Pancreas (tissue), 10 donors: ENCODE results near the gene CNTFR. TPM values are rescaled to one million over a fixed set of nuclear protein-coding genes. Genes with fewer than 3 reads are reported as not detected.

Experiments used
- ATAC-seq, 4 donors: fragments of 200-7000 bp; cut with Tn5 transposase; one replicate each; pipeline versions ENCODE4 v1.8.0 to v1.9.1; 2020; ENCODE audit warnings: mild to moderate bottlenecking in 4 of 4, moderate library complexity in 4 of 4
- DNase-seq, 6 donors: peaks; one replicate each; pipeline ENCODE4 v3.0.0-alpha.2; 2020
- FAIRE-seq: peaks from 2 replicates; lab custom pipeline; 2012; peaks lifted over from hg19 to GRCh38; lab: Jason Lieb, UNC
- H3K27ac ChIP-seq, 4 donors: fragments of 200-600 bp; sonication (generic); 1 replicate in 3 of 4; 2 replicates in 1 of 4; pipeline versions ENCODE4 v1.5.0 to v1.8.0; 2020
- H3K27me3 ChIP-seq, 4 donors: fragments of 200-600 bp; one replicate each; pipeline ENCODE4 v1.8.0; 2021
- H3K36me3 ChIP-seq, 3 donors: fragments of 200-600 bp; sonication (generic) in 1 of 3; one replicate each; pipeline versions ENCODE4 v1.5.0 to v1.8.0; 2020 to 2021
- H3K4me1 ChIP-seq, 3 donors: fragments of 200-600 bp; one replicate each; pipeline ENCODE4 v1.8.0; 2021
- H3K4me3 ChIP-seq, 4 donors: fragments of 200-600 bp; sonication (generic) in 2 of 4; one replicate each; pipeline versions ENCODE4 v1.5.0 to v1.8.0; 2020 to 2021
- H3K9me3 ChIP-seq, 4 donors: fragments of 200-600 bp; one replicate each; pipeline ENCODE4 v1.8.0; 2021
- WGBS, 2 donors: extraction: QIAGEN DNeasy Blood & Tissue Kit; methylation state at CpG; one replicate each; pipeline ENCODE4 v1.1.7; 2013; 5-methylcytosine and 5-hydroxymethylcytosine counted together
- intact Hi-C, 3 donors: fragments of 100-400 bp; cut with DNase I; formaldehyde crosslinking; loops; one replicate each; pipeline versions ENCODE4 v1.11.1 to v1.14.2; 2022
- polyA plus RNA-seq, 2 donors: library from polyadenylated mRNA; stranded (reverse); fragments of 200-250 nt; gene quantifications; one replicate each; pipeline ENCODE4 v1.2.3, GENCODE V29; 2013
- total RNA-seq, 6 donors: library from RNA; stranded (reverse); fragmentation: NEBNext Ultra II Directional in 4 of 6; extraction: Animal tissue kit (Norgen Biotek cat#: 25700) in 4 of 6; gene quantifications; one replicate each; pipeline versions ENCODE4 v1.2.1 to v1.2.4, GENCODE V29; 2021 to 2023
- TF ChIP-seq, protein P1 (sequence below), 4 donors: fragments of 200-600 bp; sonication (generic) in 3 of 4; IDR thresholded peaks; one replicate each; pipeline versions ENCODE4 v1.5.0 to v1.8.0; 2021; ENCODE audit warnings: antibody characterized with exemption in 4 of 4
- donor health status: healthy with polysubstance abuse.
- donor health status: DM: no; HTN: no; CAD: no; lungs with moderate emphysema.
- donor health status: DM: no; HTN: no; CAD: no.
- donor health status: control.
- donor health status: control.
- donor health status: Bipolar disorder and iron deficiency.
- donor health status: DM: yes; HTN: yes; CAD: no.
- donor health status: DM: no; HTN: no; CAD: no.
- donor health status: DM: no; HTN: no; CAD: no.
- donor health status: DM: yes; HTN: yes; CAD: no.

The CNTFR gene
- total and polyA plus RNA-seq, 8 donors = 0.12 to 2.6 (median 0.87) TPM; not detected in 1

DNA sequence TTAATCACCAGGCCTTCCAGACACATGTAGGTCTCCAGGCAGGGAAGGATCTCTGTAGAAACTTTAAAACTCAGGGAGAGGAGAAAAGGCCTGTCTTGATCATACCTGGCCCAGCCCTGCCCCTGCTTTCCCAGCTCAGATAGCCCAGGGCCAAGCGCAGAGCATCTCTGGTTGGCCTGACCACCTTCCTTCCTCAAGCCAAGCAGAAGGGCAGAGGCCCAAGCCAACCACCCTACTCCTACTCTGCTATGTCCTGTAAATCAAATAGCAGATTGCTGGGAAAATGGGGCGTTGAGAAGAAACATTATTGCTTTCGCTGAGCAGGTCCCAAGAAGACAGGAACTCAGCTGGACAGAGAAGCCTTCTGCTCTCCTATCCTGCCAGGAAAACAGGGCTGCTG, 81.1 kb downstream of the CNTFR start:
- no peaks in the 10 kb centered on the region for H3K36me3 ChIP-seq
- no peaks in the 10 kb centered on the region for H3K9me3 ChIP-seq
- H3K4me3 ChIP-seq = no peak overlapping the region
- DNase-seq (no peak), FAIRE-seq (no peak), ATAC-seq (no peak)
- H3K27me3 ChIP-seq = no peaks in the 10 kb centered on the region
- intact Hi-C loops = loop anchor here in 1 of 3 donors (10.0 kb wide), 1 partner anchor 74 kb away; no protein-coding TSS in a partner anchor
- no peaks in the 10 kb centered on the region for H3K4me1 ChIP-seq
- H3K27ac ChIP-seq = no peak overlapping the region
- WGBS, 2 donors = 81 to 95% methylated on average over 3 of the region's 3 CpGs
- TF ChIP-seq, protein P1, sequence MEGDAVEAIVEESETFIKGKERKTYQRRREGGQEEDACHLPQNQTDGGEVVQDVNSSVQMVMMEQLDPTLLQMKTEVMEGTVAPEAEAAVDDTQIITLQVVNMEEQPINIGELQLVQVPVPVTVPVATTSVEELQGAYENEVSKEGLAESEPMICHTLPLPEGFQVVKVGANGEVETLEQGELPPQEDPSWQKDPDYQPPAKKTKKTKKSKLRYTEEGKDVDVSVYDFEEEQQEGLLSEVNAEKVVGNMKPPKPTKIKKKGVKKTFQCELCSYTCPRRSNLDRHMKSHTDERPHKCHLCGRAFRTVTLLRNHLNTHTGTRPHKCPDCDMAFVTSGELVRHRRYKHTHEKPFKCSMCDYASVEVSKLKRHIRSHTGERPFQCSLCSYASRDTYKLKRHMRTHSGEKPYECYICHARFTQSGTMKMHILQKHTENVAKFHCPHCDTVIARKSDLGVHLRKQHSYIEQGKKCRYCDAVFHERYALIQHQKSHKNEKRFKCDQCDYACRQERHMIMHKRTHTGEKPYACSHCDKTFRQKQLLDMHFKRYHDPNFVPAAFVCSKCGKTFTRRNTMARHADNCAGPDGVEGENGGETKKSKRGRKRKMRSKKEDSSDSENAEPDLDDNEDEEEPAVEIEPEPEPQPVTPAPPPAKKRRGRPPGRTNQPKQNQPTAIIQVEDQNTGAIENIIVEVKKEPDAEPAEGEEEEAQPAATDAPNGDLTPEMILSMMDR (IDR thresholded peaks at IDR 0.05) = no peak

DNA sequence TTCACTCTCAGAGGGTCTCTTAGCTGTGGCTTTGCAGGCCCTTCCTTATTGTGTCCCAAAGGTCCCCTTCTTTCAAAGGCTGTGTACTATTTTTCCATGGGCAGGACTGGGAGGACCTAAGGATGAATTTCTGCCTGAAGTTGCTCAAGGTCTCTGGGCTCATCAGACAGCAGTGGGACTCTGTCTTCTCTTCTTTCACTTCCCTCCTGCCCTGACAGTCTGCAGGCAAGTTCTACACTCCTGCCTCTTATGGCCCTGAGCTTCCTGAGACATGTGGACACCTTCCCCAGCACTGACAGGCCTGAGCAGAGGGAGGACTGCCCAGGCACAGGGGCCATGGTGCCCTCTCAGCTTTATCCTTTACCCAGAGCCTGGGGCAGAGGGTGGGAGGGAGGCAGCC, 81.6 kb downstream of the CNTFR start:
- FAIRE-seq (no peak), DNase-seq (no peak), ATAC-seq (no peak)
- intact Hi-C loops = loop anchor here in 1 of 3 donors (10.0 kb wide), 1 partner anchor 73 kb away; no protein-coding TSS in a partner anchor
- Histone ChIP-seq H3K36me3 (no peaks in the 10 kb centered on the region), H3K4me1 (no peaks in the 10 kb centered on the region), H3K27ac (no peak overlapping the region), H3K4me3 (no peak overlapping the region), H3K9me3 (no peaks in the 10 kb centered on the region), H3K27me3 (no peaks in the 10 kb centered on the region)
- TF ChIP-seq, protein P1 (IDR thresholded peaks at IDR 0.05) = no peak

DNA sequence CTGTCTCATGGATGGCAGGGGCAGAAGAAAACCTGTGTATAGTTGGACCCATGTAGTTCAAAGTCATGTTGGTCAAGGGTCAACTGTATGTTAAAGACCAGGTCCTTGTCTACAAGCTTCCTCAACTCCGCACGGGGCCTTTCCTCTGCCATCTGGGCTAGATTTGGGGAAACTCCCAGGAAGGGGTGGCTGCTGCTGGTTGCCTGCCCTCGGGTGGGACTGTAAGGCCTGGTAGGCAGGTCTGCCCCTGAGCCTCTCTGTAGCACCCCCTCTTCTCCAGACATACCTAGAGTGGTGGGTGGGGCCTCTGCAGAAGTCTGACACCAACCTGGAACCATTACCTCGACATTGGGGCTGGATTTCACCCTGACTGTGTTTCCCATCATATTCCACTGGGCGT, 82.0 kb downstream of the CNTFR start:
- TF ChIP-seq, protein P1 (IDR thresholded peaks at IDR 0.05) = no peak
- Histone ChIP-seq H3K4me1 (no peaks in the 10 kb centered on the region), H3K9me3 (no peaks in the 10 kb centered on the region), H3K4me3 (no peak overlapping the region), H3K27ac (no peak overlapping the region), H3K36me3 (no peaks in the 10 kb centered on the region), H3K27me3 (no peaks in the 10 kb centered on the region)
- 74 to 77% methylated on average over 5 of the region's 5 CpGs for WGBS, 2 donors
- DNase-seq = no peak
- FAIRE-seq = no peak
- intact Hi-C loops = loop anchor here in 1 of 3 donors (10.0 kb wide), 1 partner anchor 73 kb away; no protein-coding TSS in a partner anchor
- ATAC-seq = no peak

DNA sequence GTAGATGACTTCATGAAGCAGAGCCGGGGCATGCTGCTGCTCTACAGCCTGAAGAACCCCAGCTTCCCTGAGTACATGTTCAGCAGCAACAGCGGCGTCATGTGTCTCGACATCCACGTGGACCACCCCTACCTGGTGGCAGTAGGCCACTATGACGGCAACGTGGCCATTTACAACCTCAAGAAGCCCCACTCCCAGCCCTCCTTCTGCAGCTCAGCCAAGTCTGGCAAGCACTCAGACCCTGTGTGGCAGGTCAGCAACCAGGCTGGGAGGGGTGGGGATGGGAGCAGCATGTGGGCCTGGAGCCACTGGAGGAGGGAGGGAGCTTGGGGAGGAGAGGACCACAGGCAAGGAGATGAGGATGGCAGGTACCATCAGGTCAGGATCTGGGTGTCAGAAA, 82.9 kb downstream of the CNTFR start:
- H3K27ac ChIP-seq = no peak overlapping the region
- no peaks in the 10 kb centered on the region for H3K9me3 ChIP-seq
- H3K4me3 ChIP-seq = no peak overlapping the region
- TF ChIP-seq, protein P1 (IDR thresholded peaks at IDR 0.05) = no peak
- 83 to 84% methylated on average over 7 of the region's 7 CpGs for WGBS, 2 donors
- H3K27me3 ChIP-seq = no peaks in the 10 kb centered on the region
- intact Hi-C loops = loop anchor here in 1 of 3 donors (10.0 kb wide), 1 partner anchor 72 kb away; no protein-coding TSS in a partner anchor
- FAIRE-seq (no peak), DNase-seq (no peak), ATAC-seq (no peak)
- no peaks in the 10 kb centered on the region for H3K4me1 ChIP-seq
- H3K36me3 ChIP-seq = no peaks in the 10 kb centered on the region

DNA sequence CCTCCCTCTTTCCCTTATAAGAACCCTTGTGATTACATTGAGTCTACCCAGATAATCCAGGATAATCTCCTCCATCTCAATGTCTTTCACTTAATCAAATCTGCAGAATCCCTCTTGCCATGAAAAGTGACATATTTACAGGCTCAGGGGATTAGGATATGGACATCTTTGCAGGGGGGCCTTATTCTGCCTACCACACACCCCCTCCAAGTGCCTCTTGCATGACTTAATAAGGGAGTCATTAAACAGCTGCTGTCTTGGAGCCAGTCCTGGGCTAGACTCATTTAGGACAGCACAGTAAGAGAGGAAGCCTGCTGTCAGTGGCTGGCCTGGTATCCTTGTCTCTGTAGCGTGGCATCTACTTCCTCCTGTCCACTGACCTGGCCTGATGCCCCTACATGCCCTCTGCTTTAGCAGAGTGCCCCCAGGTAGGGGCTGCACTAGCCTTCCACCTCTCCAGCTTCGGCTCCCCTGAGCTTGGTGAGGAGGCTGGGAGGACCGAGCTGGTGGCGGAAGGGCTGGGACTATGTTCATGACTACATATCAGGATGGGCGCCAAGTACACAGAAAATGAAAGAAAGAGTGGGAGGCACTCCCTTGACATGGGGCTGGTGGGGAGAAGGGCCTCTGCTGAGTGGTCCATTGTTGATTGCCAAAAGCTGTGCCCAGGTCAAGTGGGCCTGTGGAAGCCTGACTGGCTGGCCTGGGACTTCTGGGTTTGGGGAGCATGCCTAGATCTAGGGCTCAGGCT, 84.0 kb downstream of the CNTFR start:
- Histone ChIP-seq H3K4me1 (no peaks in the 10 kb centered on the region), H3K9me3 (no peaks in the 10 kb centered on the region), H3K27ac (no peak overlapping the region), H3K4me3 (no peak overlapping the region), H3K27me3 (no peaks in the 10 kb centered on the region), H3K36me3 (no peaks in the 10 kb centered on the region)
- DNase-seq (no peak), ATAC-seq (no peak), FAIRE-seq (no peak)
- 87% methylated on average over 5 of the region's 5 CpGs for WGBS, 2 donors
- TF ChIP-seq, protein P1 (IDR thresholded peaks at IDR 0.05) = no peak
- intact Hi-C loops = loop anchor here in 1 of 3 donors (10.0 kb wide), 1 partner anchor 71 kb away; no protein-coding TSS in a partner anchor
